Activated T-helper 17 cell treated with anti-CD3 and anti-CD28 coated beads, Interleukin-2, amount 50 U/mL, for 72 hours (primary cell): ENCODE measurements around the gene MTMR6. TPM values are rescaled to one million over a fixed set of nuclear protein-coding genes. Genes with fewer than 3 reads are reported as not detected.
"Not testable (repeated sequence)": the region's sequence is repeated elsewhere in the genome, so short reads cannot be mapped to it uniquely, and the experiment has no call there.

ENCODE experiments used
- ATAC-seq: fragments of 150-1000 bp; cut with Tn5 transposase; replicated peaks from 2 replicates; pipeline ENCODE4 v1.10.0; 2021; ENCODE audit warnings: mild to moderate bottlenecking, moderate library complexity
- H3K27ac Mint-ChIP-seq: one replicate; pipeline ENCODE4 v1.8.0; 2022; ENCODE audit warnings: mixed read lengths
- H3K27me3 Mint-ChIP-seq: one replicate; pipeline ENCODE4 v1.8.0; 2022; ENCODE audit warnings: mixed read lengths
- H3K36me3 Mint-ChIP-seq: one replicate; pipeline ENCODE4 v1.8.0; 2022; ENCODE audit warnings: low read depth, mild to moderate bottlenecking, mixed read lengths
- H3K4me1 Mint-ChIP-seq: one replicate; pipeline ENCODE4 v1.8.0; 2022; ENCODE audit warnings: mixed read lengths
- H3K4me3 Mint-ChIP-seq: one replicate; pipeline ENCODE4 v1.8.0; 2022; ENCODE audit warnings: mild to moderate bottlenecking, mixed read lengths
- H3K9me3 Mint-ChIP-seq: one replicate; pipeline ENCODE4 v1.8.0; 2022; ENCODE audit warnings: mixed read lengths
- total RNA-seq, 2 donors: library from RNA; stranded (reverse); gene quantifications; one replicate each; pipeline ENCODE4 v1.2.3, GENCODE V29; 2022

The MTMR6 gene
- total RNA-seq = 10 to 100 TPM; 10.7 to 20.4 TPM

DNA sequence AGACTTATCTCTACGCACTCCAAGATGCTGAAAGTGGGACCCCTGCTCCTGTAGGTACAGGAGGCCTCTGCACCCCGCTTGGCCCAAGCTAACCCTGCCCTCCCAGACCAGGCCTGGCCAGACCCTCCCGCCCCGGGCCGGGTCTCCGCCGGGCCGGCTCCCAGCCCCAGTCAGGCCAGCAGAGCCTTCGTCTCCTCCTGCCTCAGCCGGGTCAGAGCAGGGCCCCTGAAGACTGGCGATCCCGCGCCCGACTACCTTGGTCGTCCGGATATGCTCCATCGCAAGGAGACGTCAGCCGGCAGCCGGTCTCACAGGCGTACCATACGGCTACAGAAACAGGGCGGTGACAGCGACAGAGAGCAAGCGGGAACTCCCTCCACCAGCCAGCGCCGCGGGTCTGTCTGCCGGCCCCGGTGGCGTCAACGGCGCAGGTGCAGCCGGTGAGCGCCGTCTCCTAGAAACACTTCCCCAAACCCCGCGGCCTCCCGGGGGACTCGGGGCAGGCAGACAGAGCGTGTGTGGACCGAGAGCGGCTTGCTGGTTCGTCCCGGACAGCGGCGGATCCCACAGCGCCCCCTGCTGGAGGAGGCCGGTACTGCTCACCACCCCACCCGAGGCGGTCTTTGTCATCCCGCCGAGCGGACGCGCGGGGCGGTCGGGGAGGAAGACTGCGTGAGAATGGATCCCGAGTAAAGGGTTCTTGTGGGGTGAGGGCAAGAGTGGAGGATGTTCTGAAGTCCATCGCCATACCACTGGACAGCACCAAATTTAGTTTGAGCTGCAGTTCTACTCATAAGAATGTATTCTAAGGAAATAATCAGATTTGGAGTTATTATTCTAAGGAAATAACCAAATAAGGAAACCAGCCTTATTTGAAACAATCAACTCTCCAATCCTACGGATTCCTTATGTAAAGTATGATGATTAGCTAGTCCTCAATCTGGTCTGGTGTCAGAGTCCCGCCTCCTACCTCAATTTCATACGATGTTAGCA lies at the start of gene MTMR6:
Gene MTMR6, minus strand, starts transcription at position 520 of the 993 bp plus-strand sequence. Its CDS starts 241 bp downstream, at position 279.
- H3K27me3 Mint-ChIP-seq = no peaks in the 10 kb centered on the region
- peaks cover 29% of the 10 kb centered on the region for H3K4me1 Mint-ChIP-seq
- H3K36me3 Mint-ChIP-seq = peaks cover 23% of the 10 kb centered on the region
- H3K27ac Mint-ChIP-seq = peak within 1 kb of the TSS; percentile 96
- peak; percentile 89 for ATAC-seq
- H3K4me3 Mint-ChIP-seq = peak within 1 kb of the TSS; percentile 97
- H3K9me3 Mint-ChIP-seq = no peaks in the 10 kb centered on the region

DNA sequence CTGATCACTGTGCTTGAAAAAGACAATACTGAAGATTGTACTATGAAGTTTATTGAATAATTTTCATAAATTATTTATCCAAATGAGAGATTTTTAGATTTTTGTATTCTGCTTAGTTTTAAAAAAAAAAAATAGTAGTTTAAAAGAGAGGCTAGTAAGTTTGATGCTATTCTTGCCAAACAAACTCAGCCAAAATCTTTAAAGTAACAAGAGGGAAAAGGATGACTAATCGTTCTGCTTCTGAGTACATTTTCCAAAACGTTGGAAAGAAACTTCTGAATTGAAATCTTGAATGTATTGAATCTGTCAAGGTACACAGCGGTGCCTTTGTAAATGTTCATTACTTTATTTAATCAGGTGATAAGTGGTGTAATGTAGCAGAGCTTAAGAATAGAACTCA lies 48.6 kb upstream of the MTMR6 start:
- Mint-ChIP-seq H3K4me1 (no peaks in the 10 kb centered on the region), H3K36me3 (peaks cover 99% of the 10 kb centered on the region), H3K27me3 (no peaks in the 10 kb centered on the region), H3K9me3 (no peaks in the 10 kb centered on the region), H3K4me3 (no peak overlapping the region), H3K27ac (no peak overlapping the region)
- ATAC-seq = no peak

DNA sequence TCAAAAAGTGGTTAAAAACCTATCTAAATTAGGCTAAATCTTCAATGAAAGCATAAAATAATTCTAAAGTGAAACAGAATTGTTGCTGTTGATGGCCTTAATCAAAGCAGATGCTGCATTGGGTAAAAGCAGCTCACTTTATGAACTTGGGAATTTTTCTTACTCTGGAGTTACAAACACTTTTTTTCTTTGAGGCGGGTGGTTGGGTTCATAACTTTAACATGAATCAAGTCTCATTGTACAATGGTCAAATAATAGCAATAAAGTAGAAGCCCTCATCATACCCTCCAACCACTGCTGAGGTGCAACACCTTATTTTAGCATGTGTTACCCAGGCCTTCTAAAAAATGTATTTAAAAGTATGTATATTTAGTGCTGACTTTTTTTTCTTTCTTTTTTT lies 43.3 kb upstream of the MTMR6 start:
- H3K27me3 Mint-ChIP-seq = no peaks in the 10 kb centered on the region
- peaks cover 100% of the 10 kb centered on the region for H3K36me3 Mint-ChIP-seq
- no peak for ATAC-seq
- no peaks in the 10 kb centered on the region for H3K9me3 Mint-ChIP-seq
- H3K4me3 Mint-ChIP-seq = no peak overlapping the region
- H3K27ac Mint-ChIP-seq = no peak overlapping the region
- H3K4me1 Mint-ChIP-seq = no peaks in the 10 kb centered on the region

DNA sequence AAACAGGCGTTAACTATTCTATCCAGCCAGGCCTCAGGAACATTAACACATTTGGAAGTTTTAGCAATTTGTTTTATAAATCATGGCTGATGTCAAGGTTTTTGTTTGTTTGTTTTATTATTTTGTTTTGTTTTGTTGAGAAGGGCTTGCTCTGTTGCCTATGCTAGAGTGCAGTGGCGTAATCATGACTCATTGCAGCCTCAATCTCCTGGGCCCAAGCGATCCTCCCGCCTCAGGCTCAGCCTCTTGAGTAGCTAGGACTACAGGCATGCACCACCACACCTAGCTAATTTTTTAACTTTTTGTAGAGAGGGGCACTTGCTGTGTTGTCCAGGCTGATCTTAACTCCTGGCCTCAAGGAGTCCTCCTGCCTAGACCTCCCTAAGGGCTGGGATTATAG lies 42.4 kb upstream of the MTMR6 start:
- ATAC-seq = no peak
- H3K27ac Mint-ChIP-seq = no peak overlapping the region
- H3K4me3 Mint-ChIP-seq = no peak overlapping the region
- H3K36me3 Mint-ChIP-seq = peaks cover 100% of the 10 kb centered on the region
- H3K27me3 Mint-ChIP-seq = no peaks in the 10 kb centered on the region
- H3K9me3 Mint-ChIP-seq = no peaks in the 10 kb centered on the region
- no peaks in the 10 kb centered on the region for H3K4me1 Mint-ChIP-seq

DNA sequence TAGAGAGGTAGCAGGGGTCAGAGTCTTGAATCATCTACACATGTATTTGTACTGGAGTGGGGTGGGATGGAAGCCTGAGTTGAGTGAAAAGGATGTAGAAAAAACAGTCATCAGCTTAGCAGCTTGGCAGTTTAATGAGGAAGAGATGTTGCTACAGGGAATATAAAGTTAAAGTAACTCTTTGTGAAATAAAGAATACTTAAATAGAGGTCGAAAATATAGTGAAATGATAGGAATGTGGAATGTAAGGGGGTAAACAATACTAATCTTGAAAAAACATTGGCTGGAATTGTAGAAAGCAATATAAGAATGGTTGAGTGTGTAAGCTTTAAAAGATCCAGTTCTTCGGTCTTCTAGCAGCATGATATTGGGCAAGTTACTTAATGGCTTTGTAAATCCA lies 36.8 kb upstream of the MTMR6 start:
- ATAC-seq = no peak
- Mint-ChIP-seq H3K9me3 (no peaks in the 10 kb centered on the region), H3K4me3 (no peak overlapping the region), H3K27ac (peak overlapping the region; percentile 2), H3K4me1 (peaks cover 6% of the 10 kb centered on the region), H3K36me3 (peaks cover 100% of the 10 kb centered on the region), H3K27me3 (no peaks in the 10 kb centered on the region)

DNA sequence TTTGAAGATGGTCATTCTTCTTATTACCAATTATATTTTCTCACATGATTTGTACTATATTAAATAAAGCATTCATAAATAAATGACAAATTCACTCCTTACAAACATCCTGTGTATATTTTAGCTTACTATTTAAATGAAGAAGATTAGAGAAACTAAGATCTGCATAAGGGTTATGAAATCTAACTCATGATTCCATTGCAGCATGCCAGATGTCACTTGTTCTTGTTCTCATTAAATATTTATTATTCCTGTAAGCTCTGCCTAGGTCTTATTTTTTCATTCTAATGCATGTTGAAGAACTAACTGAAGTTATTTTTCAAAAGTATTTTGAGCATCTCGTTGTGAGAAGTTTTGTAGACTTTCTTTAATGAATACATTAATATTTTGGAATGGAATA lies 32.5 kb upstream of the MTMR6 start:
- Mint-ChIP-seq H3K9me3 (no peaks in the 10 kb centered on the region), H3K27me3 (no peaks in the 10 kb centered on the region), H3K4me1 (peaks cover 10% of the 10 kb centered on the region), H3K4me3 (no peak overlapping the region), H3K36me3 (peaks cover 98% of the 10 kb centered on the region), H3K27ac (no peak overlapping the region)
- ATAC-seq = no peak

DNA sequence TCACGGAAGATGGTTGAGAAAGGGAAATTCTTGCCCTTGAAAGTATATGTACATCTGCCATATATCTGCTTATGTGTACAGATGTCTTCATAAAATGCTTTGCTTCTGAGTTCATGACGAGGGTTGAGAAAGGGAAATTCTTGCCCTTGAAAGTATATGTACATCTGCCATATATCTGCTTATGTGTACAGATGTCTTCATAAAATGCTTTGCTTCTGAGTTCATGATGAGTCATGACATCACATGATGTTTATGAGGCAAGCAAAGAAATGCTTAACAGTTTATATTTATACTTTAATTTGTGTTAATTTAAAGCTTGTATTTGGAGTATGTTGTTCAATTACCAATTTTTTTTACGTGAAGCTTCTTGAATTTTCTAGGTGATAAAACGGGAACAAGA lies 31.7 kb upstream of the MTMR6 start:
- H3K36me3 Mint-ChIP-seq = peaks cover 98% of the 10 kb centered on the region
- H3K27me3 Mint-ChIP-seq, H3K4me1 Mint-ChIP-seq, H3K9me3 Mint-ChIP-seq, H3K4me3 Mint-ChIP-seq: not testable (repeated sequence)
- peak; percentile 34 for ATAC-seq
- H3K27ac Mint-ChIP-seq = peak overlapping the region; percentile 56

DNA sequence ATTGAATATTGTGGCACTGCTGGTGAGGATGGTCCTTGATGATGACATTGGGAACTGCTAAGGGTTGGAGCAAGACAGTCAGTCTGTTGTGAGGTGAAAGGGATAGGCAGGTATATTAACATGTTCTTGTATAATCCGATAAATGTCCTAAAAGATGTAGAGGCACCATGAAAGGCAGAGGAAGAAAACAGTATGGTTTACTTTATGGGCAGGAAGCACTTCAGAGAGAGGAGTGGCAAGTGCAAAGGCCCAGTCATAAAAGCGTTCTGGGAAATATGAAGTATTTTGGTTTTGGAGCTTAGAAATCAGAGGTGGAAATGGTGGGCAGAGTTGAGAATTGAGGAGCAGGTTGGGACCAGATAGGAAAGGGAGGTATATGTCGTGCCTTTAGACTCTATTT lies 23.6 kb upstream of the MTMR6 start:
- H3K27me3 Mint-ChIP-seq = no peaks in the 10 kb centered on the region
- no peak overlapping the region for H3K27ac Mint-ChIP-seq
- no peaks in the 10 kb centered on the region for H3K9me3 Mint-ChIP-seq
- peaks cover 17% of the 10 kb centered on the region for H3K4me1 Mint-ChIP-seq
- H3K36me3 Mint-ChIP-seq = peaks cover 99% of the 10 kb centered on the region
- no peak overlapping the region for H3K4me3 Mint-ChIP-seq
- ATAC-seq = no peak

DNA sequence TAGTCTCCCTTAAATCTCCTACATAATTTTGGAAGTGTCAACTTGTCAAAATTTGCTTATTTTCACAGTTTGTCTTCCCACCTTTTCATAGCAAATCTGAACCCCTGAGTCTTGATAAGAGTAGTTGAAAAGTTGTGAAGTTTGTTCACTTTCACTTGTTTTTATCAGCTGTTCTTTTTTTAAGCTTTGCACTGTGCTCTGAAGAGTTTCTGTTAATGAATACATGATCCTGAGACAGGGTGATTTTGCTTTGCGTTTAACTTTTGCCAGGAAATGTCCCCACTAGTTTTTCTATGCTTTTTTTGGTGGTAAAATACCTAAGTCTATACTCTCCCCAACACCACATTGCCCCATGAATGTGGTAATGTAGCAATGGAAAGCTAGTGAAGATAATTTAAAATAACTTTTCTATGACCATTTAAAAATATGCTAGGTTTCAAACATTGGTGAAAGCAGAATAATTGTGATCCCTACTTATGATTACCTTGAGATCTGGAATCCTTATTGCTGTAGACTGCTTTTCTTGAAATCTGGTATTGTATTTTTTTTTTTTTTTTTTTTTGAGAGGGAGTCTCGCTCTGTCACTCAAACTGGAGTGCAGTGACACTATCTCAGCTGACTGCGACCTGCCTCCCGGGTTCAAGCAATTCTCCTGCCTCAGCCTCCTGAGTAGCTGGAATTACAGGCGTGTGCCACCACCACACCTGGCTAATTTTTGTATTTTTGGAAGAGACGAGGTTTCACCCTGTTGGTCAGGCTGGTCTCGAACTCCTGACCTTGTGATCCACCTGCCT lies 19.6 kb upstream of the MTMR6 start:
- no peak overlapping the region for H3K27ac Mint-ChIP-seq
- peaks cover 26% of the 10 kb centered on the region for H3K4me1 Mint-ChIP-seq
- peaks cover 100% of the 10 kb centered on the region for H3K36me3 Mint-ChIP-seq
- no peak for ATAC-seq
- no peaks in the 10 kb centered on the region for H3K9me3 Mint-ChIP-seq
- H3K27me3 Mint-ChIP-seq = no peaks in the 10 kb centered on the region
- H3K4me3 Mint-ChIP-seq = no peak overlapping the region

DNA sequence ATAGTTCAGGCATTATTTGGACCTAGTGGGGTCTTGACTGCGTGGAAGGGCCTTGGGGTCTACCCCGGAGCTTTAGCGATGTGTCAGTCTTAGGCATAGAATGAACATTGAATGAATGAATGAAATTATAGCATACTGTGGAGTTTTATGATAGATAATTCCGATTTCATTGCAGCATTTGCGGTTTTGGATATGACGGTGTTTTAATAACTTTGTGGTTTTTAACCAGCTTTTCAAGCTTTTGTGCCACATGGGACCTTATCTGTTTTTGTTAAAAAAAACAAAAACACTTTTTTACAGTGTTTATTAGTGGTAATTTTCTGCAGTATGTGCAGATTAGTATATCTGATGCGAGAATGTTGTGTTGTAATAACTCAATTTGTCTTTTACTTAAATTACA lies 14.8 kb upstream of the MTMR6 start:
- H3K36me3 Mint-ChIP-seq = peaks cover 55% of the 10 kb centered on the region

DNA sequence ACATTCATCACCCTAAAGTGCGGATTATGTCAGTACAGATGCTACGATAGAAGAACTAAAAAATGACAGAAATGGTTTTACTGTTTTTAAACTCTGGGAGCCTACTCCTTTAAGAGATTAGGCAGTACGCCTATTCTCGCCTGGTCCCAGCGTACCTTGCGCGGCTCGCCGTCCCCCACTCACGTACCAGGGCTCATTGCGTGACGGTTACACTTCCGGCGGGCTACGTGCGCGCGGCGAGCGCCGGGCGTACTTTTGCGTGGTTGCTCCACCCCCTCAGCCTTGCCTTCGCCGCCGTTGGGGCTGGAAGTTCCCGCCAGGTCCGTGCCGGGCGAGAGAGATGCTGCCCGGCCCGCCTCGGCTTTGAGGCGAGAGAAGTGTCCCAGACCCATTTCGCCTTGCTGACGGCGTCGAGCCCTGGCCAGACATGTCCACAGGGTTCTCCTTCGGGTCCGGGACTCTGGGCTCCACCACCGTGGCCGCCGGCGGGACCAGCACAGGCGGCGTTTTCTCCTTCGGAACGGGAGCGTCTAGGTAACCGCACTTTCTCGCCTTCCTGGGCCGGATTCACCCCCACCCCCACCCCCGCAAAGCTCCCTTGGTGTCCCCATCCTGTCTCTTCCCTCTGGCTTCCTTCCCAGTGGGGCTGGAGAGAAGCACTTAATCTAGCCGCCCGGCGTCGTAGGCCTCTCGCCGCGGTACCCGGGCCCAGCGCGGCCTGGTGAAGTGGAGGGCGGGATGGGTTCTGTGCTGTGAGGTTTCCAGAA lies 14.2 kb upstream of the MTMR6 start, which contains the start of gene NUP58:
Gene NUP58, plus strand, starts transcription at position 279 of the 767 bp plus-strand sequence. Its CDS starts 149 bp downstream, at position 428.
- Mint-ChIP-seq H3K36me3 (peaks cover 49% of the 10 kb centered on the region), H3K4me3 (peak within 1 kb of the TSS; percentile 96), H3K4me1 (peaks cover 17% of the 10 kb centered on the region), H3K27ac (peak within 1 kb of the TSS; percentile 92), H3K9me3 (no peaks in the 10 kb centered on the region), H3K27me3 (no peaks in the 10 kb centered on the region)
- peak; percentile 99 for ATAC-seq

More for the DNA sequence above, 14.8 kb upstream of the MTMR6 start:
- Mint-ChIP-seq H3K4me1 (peaks cover 20% of the 10 kb centered on the region), H3K27ac (peak overlapping the region; percentile 92), H3K4me3 (peak overlapping the region; percentile 96), H3K9me3 (no peaks in the 10 kb centered on the region), H3K27me3 (no peaks in the 10 kb centered on the region)
- ATAC-seq = no peak

DNA sequence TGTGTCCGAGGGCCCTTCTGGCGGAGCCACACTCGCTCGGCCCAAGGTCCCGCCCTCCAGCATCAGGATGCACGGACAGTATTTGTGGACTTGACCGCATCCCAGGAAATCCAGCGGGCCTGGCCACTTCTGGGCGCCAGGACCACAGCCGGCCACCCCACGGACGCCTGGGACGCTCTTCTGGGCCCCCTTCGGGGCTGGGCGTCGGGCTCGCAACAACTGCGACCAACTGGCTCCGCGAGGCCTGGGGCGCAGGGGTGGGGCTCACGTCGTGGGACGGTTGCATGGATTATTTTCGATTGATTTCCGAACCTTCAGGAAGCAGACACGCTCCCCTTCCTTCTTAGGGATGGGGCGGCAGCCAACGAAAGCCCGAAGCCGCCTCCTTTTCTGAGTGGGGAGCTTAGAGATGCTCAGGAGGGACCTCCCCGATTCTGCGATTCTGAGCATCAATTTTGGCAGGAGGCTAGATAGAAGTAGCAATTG lies 13.6 kb upstream of the MTMR6 start:
- no peaks in the 10 kb centered on the region for H3K9me3 Mint-ChIP-seq
- ATAC-seq = peak; percentile 31
- peaks cover 42% of the 10 kb centered on the region for H3K36me3 Mint-ChIP-seq
- H3K4me3 Mint-ChIP-seq = peak overlapping the region; percentile 96
- H3K27me3 Mint-ChIP-seq = no peaks in the 10 kb centered on the region
- H3K27ac Mint-ChIP-seq = peak overlapping the region; percentile 92
- peaks cover 16% of the 10 kb centered on the region for H3K4me1 Mint-ChIP-seq

DNA sequence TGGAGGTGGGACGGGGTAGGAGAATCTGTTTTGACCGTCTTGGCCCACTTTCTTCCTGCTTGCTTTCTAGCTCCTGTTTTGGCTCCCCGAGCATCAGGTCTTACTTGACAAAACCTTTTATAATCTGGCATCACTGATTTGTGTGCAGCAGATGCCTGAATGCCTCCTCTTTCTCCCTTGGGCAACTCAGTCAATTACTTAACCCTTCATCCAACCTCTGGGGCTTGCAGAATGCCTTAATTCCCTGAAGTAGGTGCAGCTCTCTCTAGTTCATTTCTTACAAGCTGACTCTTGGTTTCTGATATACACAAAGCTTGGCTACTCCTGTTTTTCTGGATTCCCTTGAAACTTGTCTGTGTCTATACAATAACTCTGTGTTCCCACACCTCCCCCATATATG lies 8.4 kb upstream of the MTMR6 start:
- peaks cover 9% of the 10 kb centered on the region for H3K4me1 Mint-ChIP-seq
- H3K27me3 Mint-ChIP-seq = no peaks in the 10 kb centered on the region
- H3K9me3 Mint-ChIP-seq = no peaks in the 10 kb centered on the region
- no peaks in the 10 kb centered on the region for H3K36me3 Mint-ChIP-seq
- no peak overlapping the region for H3K4me3 Mint-ChIP-seq
- no peak for ATAC-seq
- H3K27ac Mint-ChIP-seq = no peak overlapping the region

DNA sequence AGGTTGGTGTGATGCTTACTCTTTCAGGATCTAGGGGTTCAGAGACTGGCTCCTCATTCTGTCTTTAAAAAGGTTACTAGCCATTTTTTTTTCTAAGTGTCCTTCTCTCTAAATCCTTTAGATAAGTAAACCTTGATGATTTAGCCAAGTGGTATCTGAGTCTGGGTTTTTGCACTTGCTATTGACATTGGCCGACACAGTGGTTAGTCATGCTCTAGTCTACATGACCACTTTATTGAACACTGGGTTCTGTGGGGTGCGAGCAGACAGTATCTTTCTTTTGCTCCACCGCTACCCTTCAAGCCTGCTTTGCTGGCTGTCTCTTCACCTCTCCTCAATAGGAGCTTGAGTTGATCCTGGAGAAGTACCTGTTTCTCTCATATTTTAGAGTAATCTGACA lies 7.9 kb upstream of the MTMR6 start:
- Mint-ChIP-seq H3K27me3 (no peaks in the 10 kb centered on the region), H3K27ac (no peak overlapping the region), H3K9me3 (no peaks in the 10 kb centered on the region), H3K4me1 (peaks cover 7% of the 10 kb centered on the region), H3K36me3 (no peaks in the 10 kb centered on the region), H3K4me3 (no peak overlapping the region)
- no peak for ATAC-seq
